Activated T-cell treated with anti-CD3 and anti-CD28 coated beads, Interleukin-2, amount 50 U/mL, for 4 hours (primary cell): ENCODE results near the gene AQP5. TPM values are rescaled to one million over a fixed set of nuclear protein-coding genes. Genes with fewer than 3 reads are reported as not detected.

ENCODE experiments used
- ATAC-seq, 2 donors: fragments of 200-7000 bp; cut with Tn5 transposase; one replicate each; pipeline ENCODE4 v1.10.0; 2021
- DNase-seq: peaks from one replicate; pipeline ENCODE4 v3.0.0-alpha.2; 2020
- H3K27me3 Mint-ChIP-seq: one replicate; pipeline ENCODE4 v1.8.0; 2021; ENCODE audit warnings: low read depth, mixed read lengths
- H3K36me3 Mint-ChIP-seq: one replicate; pipeline ENCODE4 v1.8.0; 2022; ENCODE audit warnings: mixed read lengths; ENCODE audit not compliant: insufficient read depth
- H3K4me1 Mint-ChIP-seq: one replicate; pipeline ENCODE4 v1.8.0; 2021; ENCODE audit warnings: low read depth, mixed read lengths
- H3K4me3 Mint-ChIP-seq: one replicate; pipeline ENCODE4 v1.8.0; 2021; ENCODE audit warnings: mild to moderate bottlenecking, moderate library complexity, mixed read lengths
- H3K9me3 Mint-ChIP-seq: one replicate; pipeline ENCODE4 v1.8.0; 2021; ENCODE audit warnings: mixed read lengths
- total RNA-seq, 3 donors: library from RNA; stranded (reverse); gene quantifications; one replicate each; pipeline ENCODE4 v1.2.1, GENCODE V29; 2021

AQP5 gene
- total RNA-seq, 3 donors from 2014 or later = not detected

DNA sequence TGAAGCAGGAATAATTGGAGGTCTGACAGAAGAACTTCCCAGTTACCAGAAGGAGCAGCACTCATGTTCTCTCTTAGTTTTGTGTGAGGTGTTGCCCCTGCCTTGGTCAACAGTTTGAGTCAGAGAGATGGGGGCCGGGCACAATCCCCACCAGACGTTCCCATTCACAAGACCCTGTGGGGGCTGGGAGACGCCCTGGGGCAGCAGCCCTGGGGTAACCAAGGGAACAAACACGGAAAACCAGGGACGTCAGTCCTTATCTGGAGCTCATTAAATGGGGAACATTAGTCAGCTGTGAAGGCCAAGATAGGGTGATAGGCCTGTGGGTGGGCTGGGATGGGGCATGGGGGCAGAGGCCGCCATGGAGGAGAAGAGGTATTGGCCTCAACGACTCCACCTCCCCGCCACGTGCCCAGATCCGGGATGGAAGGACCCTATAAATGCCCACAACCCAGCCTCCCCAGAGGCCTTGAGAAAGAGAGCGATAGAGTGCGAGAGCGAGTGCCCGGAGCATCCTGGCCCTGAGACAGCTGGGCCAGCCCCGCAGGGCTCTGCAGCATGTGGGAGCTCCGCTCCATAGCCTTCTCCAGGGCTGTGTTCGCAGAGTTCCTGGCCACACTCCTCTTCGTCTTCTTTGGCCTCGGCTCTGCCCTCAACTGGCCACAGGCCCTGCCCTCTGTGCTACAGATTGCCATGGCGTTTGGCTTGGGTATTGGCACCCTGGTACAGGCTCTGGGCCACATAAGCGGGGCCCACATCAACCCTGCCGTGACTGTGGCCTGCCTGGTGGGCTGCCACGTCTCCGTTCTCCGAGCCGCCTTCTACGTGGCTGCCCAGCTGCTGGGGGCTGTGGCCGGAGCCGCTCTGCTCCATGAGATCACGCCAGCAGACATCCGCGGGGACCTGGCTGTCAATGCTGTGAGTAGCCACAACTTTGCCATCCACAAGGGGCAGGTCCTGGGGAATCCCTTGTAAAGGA lies 11.1 kb upstream of the AQP5 start, which contains the start of gene AQP2:
Gene AQP2 (plus strand): TSS at position 465 of the 979 bp plus-strand sequence. CDS start 94 bp downstream, at position 559.
- DNase-seq = no peak
- Mint-ChIP-seq H3K9me3 (no peaks in the 10 kb centered on the region), H3K36me3 (no peaks in the 10 kb centered on the region), H3K27me3 (peaks cover 17% of the 10 kb centered on the region), H3K4me3 (no peak within 1 kb of the TSS), H3K4me1 (peaks cover 11% of the 10 kb centered on the region)
- ATAC-seq = no peak

DNA sequence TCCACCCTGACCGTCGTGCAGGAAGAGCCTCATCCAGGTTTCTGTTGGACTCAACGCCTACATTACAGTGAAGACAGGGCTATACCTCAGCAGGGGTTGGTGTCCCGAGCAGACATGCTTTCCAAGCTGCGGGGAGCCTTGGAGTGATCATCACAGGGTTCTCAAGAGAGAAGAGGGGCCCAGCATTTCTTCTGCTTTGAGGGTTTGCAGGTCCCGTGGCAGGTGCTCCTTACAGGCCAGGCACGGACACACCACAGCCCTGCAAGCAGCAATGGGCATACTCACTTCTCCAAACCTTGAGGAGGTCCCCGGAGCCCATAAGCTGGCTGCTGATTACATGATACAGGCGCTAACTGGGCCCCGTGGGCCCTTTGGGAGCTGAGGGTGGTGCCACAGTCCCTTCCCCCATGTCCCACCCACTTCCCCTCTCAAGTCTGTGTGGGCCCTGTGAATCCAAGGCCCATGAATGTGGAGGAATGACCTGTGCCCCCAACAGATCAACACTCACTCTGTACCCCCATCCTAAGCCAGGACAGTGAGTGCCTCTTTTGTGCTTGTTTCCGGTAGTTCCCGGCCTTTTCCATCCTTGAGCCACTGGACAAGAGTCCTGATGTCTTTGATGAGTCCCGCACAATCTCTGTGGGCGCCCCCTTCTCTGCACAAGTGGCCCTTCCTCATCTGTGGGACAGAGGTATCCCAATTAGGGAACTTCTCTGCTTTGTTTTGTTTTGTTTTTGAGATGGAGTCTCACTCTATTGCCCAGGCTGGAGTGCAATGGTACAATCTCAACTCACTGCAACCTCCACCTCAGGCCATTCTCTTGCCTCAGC lies 10.0 kb upstream of the AQP5 start:
- no peak for ATAC-seq
- H3K4me1 Mint-ChIP-seq = peaks cover 3% of the 10 kb centered on the region
- H3K4me3 Mint-ChIP-seq = no peak overlapping the region
- no peak for DNase-seq
- no peaks in the 10 kb centered on the region for H3K9me3 Mint-ChIP-seq
- peaks cover 26% of the 10 kb centered on the region for H3K27me3 Mint-ChIP-seq
- no peaks in the 10 kb centered on the region for H3K36me3 Mint-ChIP-seq

DNA sequence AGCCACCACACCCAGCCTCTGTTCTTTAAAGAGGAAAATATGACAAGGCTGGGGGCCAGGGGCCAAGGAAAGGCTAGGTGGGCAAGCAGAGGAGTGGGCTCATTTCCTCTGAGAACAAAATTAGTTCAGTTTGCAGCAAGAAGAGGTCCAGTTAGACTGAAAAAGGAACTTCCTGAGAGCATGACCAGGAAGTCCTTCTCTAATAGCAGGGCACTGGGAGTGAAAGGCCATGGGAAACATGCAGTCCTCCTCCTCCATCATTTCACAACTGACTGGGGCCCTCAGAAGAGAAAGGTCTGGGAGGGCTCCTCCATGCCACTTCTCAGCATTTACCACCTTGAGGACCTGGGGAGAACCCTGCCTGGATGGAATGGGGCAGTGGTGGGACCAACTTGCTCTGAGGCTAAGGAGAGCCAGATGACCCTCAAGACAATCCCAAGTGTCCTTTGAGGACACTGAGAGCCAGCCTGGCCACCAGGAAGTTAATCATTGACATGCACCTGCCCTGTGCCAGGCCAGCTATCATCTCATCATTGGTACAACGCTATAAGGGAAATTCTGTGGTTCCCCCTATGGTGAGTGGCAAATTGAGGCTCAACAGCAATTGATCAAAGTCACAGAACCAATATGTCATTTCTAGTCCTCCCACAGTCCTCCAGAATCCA lies 9.1 kb upstream of the AQP5 start:
- DNase-seq (no peak), ATAC-seq (no peak)
- H3K9me3 Mint-ChIP-seq = no peaks in the 10 kb centered on the region
- H3K4me1 Mint-ChIP-seq = peaks cover 3% of the 10 kb centered on the region
- no peak overlapping the region for H3K4me3 Mint-ChIP-seq
- H3K27me3 Mint-ChIP-seq = peaks cover 34% of the 10 kb centered on the region
- no peaks in the 10 kb centered on the region for H3K36me3 Mint-ChIP-seq

DNA sequence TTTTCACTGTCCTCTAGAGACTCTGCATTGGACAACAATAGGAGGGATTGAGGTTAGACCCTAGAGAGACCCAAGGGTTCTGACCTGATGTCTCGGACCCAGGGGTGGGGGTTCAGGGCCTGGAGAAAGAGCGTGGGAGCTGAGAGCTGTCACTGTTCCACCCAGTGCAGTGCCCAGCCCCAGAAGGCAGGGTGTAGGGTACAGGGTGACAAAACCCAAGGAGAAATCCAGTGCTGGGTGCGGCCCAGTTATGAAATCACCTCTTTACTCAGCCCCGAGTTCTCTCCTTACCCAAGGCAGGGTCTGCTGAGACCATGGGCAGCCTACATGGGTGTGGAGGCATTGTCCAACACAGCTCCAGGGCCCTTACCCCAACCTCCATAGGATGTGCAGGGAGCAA lies 8.5 kb upstream of the AQP5 start:
- DNase-seq = no peak
- ATAC-seq = no peak
- Mint-ChIP-seq H3K27me3 (peaks cover 38% of the 10 kb centered on the region), H3K36me3 (no peaks in the 10 kb centered on the region), H3K9me3 (no peaks in the 10 kb centered on the region), H3K4me3 (no peak overlapping the region), H3K4me1 (peaks cover 3% of the 10 kb centered on the region)

DNA sequence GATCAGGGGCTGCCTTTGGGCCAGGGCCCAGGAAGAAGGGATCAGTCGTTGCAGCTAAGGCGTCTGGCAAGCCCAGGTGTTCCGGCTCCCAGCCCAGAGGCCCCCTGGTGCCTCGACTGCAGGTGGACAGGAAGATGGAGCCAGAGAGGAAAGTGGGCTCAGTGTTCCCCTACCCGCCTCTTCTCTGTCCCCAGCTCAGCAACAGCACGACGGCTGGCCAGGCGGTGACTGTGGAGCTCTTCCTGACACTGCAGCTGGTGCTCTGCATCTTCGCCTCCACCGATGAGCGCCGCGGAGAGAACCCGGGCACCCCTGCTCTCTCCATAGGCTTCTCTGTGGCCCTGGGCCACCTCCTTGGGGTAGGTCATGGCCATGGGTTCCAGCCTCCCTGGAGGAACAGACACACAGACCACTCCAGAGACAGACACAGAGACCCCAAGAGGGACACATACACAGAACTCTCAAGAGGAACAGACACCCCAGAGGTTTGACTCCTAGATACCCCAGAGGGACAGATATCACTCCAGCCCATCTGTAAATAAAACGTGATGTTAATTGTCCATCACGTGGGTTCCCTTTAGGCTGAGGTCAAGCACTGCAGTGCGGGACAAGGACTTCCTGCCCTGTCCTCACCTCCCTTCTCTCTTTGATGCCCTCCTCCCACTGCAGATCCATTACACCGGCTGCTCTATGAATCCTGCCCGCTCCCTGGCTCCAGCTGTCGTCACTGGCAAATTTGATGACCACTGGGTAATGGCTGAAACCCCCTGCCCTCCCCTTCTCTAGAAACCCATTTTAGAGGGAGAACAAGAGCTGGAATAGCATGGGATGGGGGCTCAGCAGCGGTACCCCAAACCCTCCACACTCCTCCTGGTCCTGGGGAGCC lies 7.5 kb upstream of the AQP5 start:
- ATAC-seq = no peak
- peaks cover 3% of the 10 kb centered on the region for H3K4me1 Mint-ChIP-seq
- no peak overlapping the region for H3K4me3 Mint-ChIP-seq
- DNase-seq = no peak
- H3K36me3 Mint-ChIP-seq = no peaks in the 10 kb centered on the region
- peaks cover 48% of the 10 kb centered on the region for H3K27me3 Mint-ChIP-seq
- no peaks in the 10 kb centered on the region for H3K9me3 Mint-ChIP-seq

DNA sequence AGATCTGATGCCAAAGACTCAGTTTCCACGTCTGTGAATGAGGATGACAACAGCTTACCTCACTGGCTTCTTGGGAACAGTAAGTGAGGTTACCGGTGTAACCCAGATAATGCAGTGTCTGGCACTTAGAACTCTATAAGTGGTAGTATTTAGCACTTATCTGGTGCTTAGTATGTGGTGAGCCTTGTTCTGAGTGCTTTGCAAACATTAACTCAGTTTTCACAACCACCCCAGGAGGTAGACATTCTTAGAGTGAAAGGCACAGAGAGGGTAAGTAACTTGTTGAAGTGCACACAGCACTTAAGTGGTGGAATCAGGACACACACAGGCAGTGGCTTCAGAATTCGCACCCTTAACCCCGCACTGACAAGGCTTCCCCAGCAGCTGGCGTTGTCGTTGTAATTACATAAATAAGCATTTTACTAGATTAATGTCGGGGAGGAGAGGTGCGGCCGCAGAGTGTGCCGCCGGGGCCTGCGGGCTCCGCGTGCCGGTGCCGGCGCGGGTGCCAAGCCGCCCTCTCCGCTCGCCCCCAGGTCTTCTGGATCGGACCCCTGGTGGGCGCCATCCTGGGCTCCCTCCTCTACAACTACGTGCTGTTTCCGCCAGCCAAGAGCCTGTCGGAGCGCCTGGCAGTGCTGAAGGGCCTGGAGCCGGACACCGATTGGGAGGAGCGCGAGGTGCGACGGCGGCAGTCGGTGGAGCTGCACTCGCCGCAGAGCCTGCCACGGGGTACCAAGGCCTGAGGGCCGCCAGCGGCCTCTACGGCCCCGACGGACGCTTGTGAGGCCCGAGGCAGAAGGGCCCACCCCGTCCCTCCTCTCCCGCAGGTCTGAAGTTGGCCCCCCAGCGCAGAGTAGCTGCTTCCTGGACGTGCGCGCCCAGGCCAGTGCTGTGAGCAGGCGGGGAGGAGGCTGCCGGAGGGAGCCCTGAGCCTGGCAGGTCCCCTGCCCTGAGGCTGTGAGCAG lies 6.5 kb upstream of the AQP5 start:
- H3K36me3 Mint-ChIP-seq = no peaks in the 10 kb centered on the region
- H3K4me1 Mint-ChIP-seq = peaks cover 3% of the 10 kb centered on the region
- no peak overlapping the region for H3K4me3 Mint-ChIP-seq
- DNase-seq (no peak), ATAC-seq (peak; percentile 39 to 42)
- peaks cover 57% of the 10 kb centered on the region for H3K27me3 Mint-ChIP-seq
- H3K9me3 Mint-ChIP-seq = no peaks in the 10 kb centered on the region

DNA sequence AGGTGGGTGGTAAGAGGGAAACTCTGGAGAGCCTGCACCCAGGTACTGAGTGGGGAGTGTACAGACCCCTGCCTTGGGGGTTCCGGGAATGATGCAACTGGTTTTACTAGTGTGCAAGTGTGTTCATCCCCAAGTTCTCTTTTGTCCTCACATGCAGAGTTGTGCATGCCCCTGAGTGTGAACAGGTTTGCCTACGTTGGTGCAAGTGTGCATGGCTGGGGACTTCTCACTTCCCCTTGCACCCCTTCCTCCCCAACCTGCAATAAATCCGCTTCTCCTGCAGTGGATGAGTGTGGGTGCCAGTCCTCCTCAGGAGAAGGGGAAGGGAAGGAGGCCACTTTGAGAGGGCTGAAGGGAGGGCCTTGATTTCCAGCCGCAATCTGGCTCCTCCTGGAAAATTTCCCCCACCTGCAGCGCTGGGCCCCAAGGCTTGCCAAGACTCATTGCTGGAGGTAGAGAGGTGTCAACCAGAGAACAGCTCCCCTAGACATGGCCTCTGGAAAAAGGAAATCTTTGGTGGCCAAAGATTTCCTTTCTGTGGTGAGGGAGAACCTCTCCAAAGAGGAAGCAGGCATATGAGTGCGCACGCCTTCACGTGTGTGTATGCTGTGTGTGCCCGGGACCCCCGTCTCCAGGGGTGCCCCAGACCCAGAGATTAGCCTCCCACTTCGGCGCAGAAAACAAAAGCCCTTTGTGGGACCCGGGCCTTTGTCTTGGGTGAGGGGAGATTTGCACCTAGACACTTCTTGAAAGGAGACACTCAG lies 5.6 kb upstream of the AQP5 start:
- DNase-seq = no peak

DNA sequence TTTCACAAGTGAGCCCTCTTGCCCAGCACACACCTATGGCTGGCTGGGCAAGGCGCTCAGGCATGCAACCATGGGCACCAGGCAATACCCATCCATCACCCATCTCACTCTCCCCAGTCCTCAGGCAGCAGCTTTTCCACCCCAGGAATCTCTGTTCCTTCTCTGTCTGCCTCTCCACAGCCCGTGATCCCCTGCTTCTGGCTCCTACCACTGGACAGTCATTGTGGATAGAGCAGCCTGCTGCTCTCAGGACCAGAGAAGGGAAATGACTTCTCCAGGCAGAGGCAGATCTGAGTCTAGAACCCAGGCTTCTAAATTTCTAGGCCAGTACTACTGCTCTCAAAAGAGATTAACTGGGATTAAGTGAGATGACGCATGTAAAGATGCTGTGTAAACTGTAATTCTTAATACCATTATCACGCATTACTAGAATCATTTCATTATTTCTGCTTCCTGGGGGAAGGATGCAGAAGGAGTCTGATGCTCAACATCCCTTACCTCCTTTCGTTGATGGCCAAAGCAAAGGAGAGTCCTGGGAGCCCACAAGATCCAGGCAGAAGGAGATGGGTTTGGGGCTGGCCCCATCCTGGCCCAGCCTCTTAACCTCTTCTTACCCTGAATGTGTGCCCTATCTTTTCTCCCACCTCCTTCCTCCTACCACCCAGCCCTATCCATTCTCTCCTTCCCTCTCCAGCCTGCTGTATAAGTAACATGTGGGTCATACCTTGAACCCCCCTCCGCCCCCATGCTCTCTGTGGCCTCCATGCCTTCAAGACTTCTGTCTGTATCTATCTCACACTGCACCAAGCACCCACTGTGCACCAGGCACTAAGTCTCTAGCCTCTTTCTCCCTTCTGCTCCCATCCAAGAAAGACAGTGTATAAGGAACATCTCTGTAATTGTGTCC lies 4.8 kb upstream of the AQP5 start:
- no peak for ATAC-seq
- no peaks in the 10 kb centered on the region for H3K36me3 Mint-ChIP-seq
- peaks cover 66% of the 10 kb centered on the region for H3K27me3 Mint-ChIP-seq
- H3K9me3 Mint-ChIP-seq = no peaks in the 10 kb centered on the region
- H3K4me1 Mint-ChIP-seq = peaks cover 8% of the 10 kb centered on the region
- no peak for DNase-seq
- no peak overlapping the region for H3K4me3 Mint-ChIP-seq

More for the DNA sequence above, 5.6 kb upstream of the AQP5 start:
- Mint-ChIP-seq H3K4me3 (no peak overlapping the region), H3K36me3 (no peaks in the 10 kb centered on the region), H3K9me3 (no peaks in the 10 kb centered on the region), H3K4me1 (peaks cover 8% of the 10 kb centered on the region), H3K27me3 (peaks cover 64% of the 10 kb centered on the region)
- peak in 1 of 2 donors; percentile 11 for ATAC-seq

DNA sequence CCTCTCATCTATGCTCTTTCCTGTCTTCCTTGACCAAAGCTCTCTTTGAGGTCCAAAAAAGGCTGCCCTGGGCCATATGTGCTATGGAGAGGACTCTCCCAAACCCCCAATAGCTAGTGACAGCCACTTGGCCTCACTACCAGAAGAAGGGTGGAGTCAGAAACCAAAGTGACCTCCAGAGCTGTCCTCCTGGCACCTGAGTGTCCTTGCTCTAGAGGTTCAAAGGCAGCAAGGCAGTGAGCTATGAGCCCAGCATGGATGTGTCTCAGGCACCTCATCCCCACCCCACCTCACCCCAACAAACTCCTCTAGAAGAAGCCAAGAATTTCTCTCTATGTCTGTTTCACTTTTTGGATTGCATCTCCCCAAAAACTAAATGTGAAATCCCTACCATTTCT lies 4.1 kb upstream of the AQP5 start:
- DNase-seq (no peak), ATAC-seq (no peak)
- Mint-ChIP-seq H3K27me3 (peaks cover 73% of the 10 kb centered on the region), H3K36me3 (no peaks in the 10 kb centered on the region), H3K4me1 (peaks cover 8% of the 10 kb centered on the region), H3K4me3 (no peak overlapping the region), H3K9me3 (no peaks in the 10 kb centered on the region)

DNA sequence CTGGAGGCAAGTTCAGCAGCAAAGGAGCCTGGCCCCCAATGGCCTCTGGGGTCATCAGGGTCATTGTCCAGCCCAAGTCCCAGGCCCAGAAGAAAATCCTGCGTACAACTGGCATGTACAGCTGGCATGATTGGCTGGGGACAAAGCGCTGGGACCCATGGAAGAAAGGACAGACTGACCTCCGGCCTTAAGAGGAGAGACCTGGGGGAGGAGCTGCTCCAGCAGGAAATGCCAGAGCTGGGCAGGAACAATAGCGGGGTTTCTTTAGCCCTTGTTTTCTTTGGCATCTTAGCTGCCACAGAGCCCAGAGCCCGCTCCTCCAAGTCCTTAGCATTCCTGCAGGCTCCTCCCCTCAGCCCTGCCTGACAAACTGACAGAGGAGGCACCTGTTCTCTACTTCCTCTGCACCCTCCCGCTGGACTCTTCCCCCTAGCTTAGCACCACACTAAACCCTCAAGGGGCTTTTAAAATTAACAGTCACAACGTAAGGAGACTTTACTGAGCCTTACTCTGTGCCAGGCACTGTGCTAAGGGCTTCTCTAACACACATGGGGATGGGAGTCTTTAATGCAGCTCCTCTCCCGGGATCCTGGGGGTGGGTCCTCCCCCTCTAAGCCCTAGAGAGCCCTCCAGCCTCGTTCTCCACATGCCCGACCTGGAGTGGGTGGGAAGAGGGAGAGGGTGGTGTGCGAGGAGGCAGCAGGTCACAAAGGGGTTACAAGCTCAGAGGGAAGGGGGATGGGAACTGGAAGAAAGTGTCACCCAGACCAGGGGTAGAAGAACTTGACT lies 1.8 kb upstream of the AQP5 start:
- no peaks in the 10 kb centered on the region for H3K9me3 Mint-ChIP-seq
- DNase-seq (no peak), ATAC-seq (no peak)
- H3K27me3 Mint-ChIP-seq = peaks cover 82% of the 10 kb centered on the region
- H3K4me1 Mint-ChIP-seq = peaks cover 7% of the 10 kb centered on the region
- no peaks in the 10 kb centered on the region for H3K36me3 Mint-ChIP-seq
- no peak overlapping the region for H3K4me3 Mint-ChIP-seq
